DMS53 (cell line): ENCODE data around the gene PLXDC2.

Experiments
- DNase-seq: peaks from one replicate; lab custom pipeline; 2025; lab: John Stamatoyannopoulos, UW

Gene PLXDC2

DNA sequence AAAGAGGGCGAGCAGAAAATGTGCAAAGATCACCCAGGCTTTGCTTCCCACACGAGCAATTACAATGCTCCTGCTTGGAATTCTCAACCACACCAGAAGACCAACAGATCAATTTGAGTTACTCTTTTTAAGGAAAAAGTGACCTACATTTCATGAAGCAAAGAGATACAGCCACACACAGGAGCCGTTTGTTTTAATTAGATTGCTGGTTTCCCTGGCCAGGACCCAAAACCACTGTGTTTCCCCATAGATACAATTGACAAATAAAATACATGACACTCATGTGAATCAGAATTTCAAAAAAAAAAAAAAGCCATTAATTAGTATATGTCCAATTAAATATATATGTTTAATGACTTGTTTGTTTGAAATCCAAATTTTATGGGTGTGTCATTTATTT lies 458.3 kb downstream of the PLXDC2 start:
- no peak for DNase-seq

DNA sequence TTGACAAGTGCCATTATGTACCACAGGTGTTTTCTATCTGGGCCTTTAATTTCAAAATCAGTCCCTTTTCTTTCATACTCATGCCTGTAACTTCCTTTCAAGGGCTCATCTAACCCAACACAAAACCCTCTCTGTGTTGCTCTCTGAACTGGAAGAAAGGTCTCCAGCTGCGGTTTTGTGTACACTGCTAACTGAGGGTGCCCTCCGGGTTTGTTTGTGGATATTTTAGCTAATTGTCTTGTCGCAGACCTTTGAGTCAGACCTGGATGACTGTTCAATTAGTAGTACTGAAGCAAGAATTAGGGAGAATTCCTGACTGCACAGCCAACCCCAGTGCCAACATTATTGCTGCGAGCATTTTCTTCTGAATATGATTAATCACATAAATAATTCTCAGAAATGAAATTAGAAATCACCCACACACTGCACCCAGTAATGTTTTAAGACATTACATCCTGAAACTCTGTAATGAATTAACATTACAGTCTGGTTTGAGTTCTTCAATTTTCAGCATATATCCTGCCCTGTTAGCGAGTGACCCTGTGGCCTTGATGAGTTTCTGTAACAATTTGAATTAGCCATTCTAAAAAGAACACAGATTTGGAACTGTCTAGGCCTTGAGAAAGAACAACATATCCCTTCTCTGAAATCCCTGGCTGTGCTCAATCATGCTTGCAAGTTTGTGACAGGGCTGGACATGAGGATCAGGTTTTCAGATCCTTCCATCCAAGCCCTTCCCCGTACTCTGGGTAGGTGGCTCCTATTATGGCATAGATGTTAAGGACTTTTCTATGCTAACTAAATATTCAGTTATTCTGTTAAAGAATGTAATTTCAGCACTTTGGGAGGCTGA lies 460.1 kb downstream of the PLXDC2 start:
- peak; percentile 53 for DNase-seq

DNA sequence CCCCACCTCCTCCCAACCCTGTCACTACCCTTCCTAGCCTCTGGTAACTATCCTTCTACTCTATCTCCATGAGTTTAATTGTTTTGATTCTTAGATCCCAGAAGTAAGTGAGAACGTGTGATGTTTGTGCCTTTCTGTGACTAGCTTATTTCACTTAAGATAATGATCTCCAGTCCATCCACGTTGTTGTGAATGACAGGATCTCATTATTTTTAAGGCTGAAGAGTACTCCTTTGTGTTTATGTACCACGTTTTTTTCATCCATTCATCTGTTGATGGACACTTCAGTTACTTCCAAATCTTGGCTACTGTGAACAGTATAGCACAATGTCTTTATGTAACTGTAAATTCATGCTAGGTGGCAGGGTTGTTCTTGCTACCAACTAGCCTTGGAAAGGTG lies 461.6 kb downstream of the PLXDC2 start:
- DNase-seq, result no peak

DNA sequence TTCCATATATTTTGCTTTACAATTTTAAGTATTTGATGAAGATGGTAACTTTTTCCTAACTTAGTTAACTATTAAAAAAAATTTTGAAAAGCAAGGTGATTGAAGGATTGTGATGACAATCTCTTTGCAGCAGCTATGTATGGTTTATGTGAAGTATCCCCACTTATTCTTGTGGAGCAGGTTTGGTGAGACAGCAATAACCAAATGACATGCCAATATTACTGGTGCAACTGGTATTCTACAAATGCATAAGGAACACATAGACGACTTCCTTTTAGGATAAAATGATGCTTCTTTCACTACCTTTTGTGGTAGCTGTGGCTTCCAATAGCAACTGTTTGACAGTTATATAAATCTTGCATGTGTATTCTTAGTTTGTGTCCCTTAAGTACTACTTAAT lies 465.3 kb downstream of the PLXDC2 start:
- peak; percentile 36 for DNase-seq

DNA sequence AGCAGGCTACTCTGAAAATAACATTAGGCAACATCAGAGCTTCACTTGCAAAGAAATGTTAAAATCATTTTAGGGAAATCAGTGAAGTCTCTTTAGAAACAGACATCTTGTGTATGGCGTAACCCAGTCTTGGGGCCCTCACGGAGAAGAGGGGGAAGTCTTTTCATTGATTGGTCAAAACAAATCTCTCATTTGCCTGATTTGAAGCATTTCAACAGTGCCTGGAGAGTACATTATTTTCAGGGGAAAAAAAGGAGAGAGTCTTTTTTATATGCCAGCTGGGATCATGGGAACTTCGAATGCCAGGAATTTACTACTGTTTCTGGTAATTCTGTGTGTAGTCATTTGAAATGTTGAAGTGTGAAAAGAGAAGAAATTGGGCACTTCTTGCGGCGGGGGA lies 471.4 kb downstream of the PLXDC2 start:
- no peak for DNase-seq

DNA sequence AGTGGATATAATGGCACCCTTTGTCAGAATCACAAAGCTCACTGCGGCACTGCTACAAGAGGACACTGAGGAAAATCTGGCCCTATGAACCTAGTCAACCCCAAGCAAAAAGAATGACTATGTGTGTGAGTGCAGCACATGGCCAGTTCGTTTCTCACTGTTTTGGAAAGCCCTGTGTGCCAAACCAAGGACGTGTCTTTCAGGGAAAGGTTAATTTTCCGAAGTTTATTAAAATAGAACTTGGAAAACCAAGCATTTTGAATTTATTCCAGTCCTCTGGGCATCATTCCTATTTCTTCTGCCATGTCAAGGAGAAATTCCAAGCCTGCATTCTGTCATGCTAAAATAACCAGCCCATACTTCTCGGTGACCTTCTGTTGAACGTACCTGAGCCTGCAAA lies 471.8 kb downstream of the PLXDC2 start:
- no peak for DNase-seq

DNA sequence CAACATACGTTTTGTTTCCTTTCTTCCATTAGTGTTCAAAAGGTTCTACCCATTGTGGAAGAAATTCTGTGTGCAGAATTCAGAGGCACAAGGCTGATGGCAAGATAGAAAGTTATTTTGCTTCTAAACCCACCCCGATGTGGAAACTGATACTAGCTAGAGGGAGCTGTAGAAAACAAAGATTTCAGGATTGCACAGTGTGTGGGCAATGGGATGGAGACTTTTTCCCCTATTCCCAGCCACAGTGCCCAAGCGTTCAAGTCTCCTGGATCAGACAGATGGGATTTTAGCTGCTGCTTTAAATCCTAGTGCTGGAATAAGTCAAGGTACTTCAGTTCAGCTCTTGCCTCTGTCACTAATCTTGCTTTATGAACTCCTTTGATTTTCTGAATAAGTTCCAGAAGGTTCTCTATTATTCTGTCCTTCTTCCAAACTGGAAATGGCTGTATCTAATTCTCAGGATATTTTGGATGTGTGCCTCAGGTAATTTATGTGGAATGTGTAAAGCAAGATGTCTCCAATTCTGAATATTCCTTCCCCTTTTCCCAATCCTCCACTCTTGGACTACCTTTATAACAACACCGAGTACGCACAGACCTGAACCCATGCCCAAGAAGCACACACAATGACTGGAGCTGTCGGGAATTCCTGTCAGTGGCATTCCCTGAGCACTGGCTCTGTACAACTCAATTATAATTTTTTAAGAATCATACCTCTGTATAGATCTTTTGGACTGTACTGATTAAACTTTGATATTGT lies 473.0 kb downstream of the PLXDC2 start:
- no peak for DNase-seq

DNA sequence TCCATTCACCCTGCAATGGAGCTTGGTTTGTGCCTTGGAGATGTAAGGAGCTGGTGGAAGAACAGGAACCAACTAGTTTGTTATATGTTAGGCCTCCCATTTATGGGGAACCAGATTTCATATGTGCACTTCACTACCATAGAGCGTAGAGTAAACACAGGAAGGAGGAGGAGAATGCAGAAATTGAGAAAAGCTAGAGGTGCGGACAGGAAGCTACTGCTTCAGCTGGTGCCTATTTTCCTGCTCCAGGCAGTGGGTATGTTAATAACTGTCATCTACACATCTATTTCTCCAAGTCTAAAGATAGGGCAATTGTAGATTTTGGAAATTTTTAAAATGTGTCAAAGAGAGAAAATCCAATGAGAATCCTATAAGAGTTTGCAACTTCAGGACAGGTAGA lies 482.2 kb downstream of the PLXDC2 start:
- DNase-seq, result no peak

DNA sequence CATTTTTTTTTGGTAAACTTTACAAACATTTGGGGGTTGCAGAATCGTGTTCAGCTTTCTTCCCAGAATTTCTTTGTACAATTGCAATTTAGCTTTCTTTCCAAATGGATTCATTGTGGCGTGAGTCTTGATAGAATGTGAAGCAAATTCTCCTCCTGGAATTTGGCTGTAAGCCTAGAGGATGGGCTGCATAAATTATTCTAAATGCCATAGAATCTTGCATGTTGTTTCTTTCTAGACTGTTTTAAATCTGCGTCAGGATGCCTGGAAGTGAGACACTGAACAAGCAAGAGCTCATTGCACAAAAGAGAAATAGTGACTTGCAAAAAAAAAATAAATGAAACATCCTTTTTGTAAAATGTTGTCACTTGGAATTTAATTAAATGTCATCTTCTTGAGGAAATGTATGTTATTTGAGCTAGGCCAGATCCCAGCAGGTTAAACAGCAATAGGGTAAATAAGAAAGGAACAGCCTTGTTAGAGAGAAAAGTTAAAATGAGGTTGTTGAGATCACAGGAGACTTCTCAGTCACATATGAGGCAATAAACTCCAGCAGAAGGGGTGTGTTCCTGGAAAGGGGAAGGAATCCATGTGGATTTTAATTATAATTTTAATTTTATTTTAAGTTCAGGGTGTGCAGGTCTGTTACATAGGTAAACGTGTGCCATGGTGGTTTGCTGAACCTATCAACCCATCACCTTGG lies 483.0 kb downstream of the PLXDC2 start:
- DNase-seq, result no peak

DNA sequence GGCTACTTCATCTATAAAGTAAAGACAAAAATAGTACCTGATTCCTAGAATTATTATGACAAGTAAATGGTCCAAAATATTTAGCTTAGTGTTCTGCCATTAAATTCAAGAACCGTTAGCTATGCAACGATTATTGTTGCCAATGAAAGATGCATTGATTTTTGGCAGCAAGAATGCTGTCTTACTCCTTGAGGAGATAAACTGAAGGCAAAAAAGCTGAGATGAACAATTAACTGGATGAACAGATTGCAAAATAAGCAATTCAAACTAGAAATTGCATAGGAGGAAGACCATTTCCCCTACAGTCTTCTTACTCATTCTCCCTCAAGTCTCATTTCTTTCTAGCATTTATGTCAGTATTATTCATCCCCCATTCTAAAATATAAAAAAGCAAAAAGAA lies 484.5 kb downstream of the PLXDC2 start:
- no peak for DNase-seq

DNA sequence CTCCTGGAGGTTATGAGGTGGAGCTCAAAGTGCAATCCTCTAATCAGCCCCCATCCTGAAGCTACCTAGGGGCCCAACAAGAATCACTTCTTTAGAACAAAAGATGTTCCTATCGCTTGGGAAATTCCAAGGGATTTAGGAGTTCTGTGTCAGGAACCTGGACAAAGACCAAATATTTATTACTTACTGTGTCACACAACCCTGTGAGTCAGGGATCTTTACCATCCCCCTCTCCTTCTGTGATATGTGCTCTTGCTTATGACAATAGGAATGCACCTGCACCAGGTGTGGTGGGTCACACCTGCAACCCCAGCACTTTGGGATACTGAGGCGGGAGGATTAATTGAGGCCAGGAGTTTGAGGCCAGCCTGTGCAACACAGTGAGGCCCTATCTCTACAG lies 485.8 kb downstream of the PLXDC2 start:
- peak; percentile 35 for DNase-seq

DNA sequence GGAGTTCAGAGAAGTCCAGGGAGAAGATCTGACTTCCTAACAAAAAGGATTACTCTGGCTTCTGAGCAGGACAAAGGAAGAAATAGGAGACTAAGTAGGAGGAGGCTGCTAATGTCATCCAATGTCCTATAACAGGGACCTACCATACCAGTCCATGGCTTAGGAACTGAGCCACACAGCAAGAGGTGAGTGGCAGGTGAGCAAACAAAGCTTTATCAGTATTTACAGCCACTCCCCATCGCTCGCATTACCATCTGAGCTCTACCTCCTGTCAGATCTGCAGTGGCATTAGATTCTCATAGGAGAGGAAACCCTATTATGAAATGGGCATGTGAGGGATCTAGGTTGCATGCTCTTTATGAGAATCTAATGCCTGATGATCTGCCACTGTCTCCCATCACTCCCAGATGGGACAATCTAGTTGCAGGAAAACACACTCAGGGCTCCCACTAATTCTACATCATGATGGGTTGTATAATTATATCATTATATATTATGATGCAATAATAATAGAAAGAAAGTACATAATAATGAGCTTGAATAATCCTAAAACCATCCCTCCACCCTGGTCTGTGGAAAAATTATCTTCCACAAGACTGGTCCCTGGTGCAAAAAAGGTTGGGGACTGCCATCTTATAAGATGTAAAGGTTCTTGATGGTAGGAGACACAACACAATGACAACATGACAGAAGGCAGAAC lies 487.4 kb downstream of the PLXDC2 start:
- peak; percentile 93 for DNase-seq

DNA sequence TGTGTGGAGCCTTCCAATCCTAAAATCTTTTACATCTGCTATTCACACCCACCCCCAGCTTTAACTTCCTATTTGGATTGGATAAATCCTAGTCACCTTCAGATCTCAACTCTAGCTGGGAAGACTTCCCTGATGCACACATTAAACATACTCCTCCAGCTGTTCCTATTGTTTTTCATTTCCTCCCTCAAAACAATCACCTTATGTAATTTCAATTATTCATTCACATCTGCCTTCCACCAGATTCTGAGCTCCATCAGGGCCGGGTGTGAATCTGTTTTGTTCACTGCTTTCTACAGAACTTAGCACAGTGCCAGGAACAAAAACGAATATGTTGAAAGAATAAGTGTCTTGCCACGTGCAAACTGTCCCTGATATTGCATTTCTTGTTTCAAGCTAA lies 497.4 kb downstream of the PLXDC2 start:
- DNase-seq, result no peak

DNA sequence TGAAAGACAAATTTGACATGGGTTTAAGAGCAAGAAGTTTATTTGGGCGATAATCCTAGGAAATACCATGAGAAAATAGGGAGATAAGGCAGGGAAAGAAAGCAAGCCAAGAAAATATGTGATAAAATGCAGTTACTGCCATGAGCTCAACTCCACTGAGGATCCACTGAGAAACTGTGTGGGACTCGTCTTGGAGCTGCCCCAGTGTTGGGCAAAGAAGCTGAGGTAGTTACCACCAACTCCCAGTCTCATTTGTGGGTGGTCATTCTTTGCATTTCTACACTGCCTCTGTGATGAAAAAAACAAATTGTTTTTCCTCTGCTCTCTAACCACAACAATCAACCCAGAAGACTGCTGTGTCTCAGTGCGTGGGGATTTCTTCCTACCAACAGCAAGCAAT lies 498.2 kb downstream of the PLXDC2 start:
- no peak for DNase-seq

DNA sequence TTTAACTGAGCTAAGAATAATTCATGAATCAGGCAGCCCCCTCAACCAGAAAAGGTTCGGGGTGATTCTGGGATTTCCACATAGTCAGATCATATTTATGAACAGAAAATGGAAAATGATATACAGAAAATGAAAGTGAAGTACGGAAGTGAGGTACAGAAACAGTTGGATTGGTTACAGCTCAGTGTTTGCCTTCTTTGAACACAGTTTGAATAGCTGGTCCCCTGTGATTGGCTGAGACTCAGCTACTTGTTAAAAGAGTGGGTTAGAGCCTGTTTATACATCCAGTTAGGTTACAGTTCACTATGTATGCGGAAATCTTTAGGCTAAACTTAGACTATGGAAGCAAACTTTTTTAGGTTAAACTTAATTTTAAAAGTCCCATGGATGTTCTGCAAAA lies 511.7 kb downstream of the PLXDC2 start:
- DNase-seq, result peak; percentile 9

DNA sequence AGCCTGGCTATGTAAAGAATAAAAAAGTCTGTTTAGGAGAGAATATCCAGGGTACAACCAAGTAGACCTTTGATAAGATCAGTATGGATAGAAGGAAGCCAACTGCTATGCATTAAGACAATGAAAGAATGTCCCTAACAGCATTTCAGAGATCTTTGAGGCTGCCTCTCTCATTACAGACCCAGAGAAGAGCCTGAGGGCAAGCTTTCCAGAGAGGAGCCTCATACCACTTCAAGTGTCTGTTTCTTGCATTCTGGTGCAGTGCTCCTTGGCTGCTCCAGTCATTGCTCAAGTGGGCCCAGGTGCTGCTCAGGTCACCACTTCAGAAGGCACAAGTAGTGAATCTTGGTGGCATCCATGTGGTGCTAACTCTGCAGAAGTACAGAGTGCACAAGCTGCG lies 514.0 kb downstream of the PLXDC2 start:
- no peak for DNase-seq

DNA sequence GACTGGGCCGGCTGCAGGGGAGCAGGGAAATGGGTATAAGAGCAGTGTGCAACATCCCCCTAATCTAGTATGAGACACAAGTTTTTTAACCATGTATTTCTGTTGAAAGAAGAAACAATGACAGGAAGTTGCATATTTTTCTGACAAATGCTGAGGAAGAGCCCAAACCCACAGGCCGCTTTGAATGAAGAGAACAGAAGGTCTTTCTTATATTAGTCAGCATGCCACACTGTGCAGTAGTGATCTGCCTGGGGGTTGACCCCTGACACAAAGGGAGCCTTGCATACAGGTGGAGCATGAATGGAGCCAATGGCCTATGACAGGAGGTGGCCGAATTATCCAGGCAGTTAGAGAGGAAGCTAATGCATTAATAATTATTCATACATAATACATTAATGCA lies 518.3 kb downstream of the PLXDC2 start:
- no peak for DNase-seq
